Measurements from ENCODE around the gene ERG. TPM values are rescaled to one million over a fixed set of nuclear protein-coding genes. Genes with fewer than 3 reads are reported as not detected.

Gene ERG
- polyA plus RNA-seq, 1 of the 3 experiments (the other 2 are of a cell fraction): not detected

- no peak for TF ChIP-seq REST (IDR thresholded peaks at IDR 0.05; ENCODE audit: low read depth, low read length)
- TF ChIP-seq SMC3 (IDR thresholded peaks at IDR 0.05; ENCODE audit: low read depth, low read length): no peak
- no peak for TF ChIP-seq FOXJ3 (CRISPR knock-in tag; IDR thresholded peaks at IDR 0.05)
- no peak for TF ChIP-seq IRF3 (IDR thresholded peaks at IDR 0.05; ENCODE audit: low read depth, low read length)
- TF ChIP-seq RXRA (IDR thresholded peaks at IDR 0.05; ENCODE audit: borderline replicate concordance, low read depth): no peak
- no peak for TF ChIP-seq FOSL2 (IDR thresholded peaks at IDR 0.05; ENCODE audit: borderline replicate concordance, low read depth)
- no peak for TF ChIP-seq ELF1 (IDR thresholded peaks at IDR 0.05)
- no peak for TF ChIP-seq TCF12 (IDR thresholded peaks at IDR 0.05)
Observed at GRCh38 chr21:38511662-38512243, 13.5 kb upstream of the ERG start (continued).

GRCh38 chr21:38511198-38511597, 12.9 kb upstream of the ERG start:
- H3K9ac ChIP-seq: no peak overlapping the region
- no peak overlapping the region for H3K4me3 ChIP-seq (ENCODE audit: low read depth in 2 of 2, low read length in 1 of 2)
- DNase-seq: no peak
- H3K4me1 ChIP-seq (ENCODE audit: control insufficient read depth in 1 of 2, insufficient read depth in 2 of 2, low read depth in 1 of 2, low read length in 1 of 2): no peaks in the 10 kb centered on the region
- H3K79me2 ChIP-seq (ENCODE audit: insufficient read depth): no peaks in the 10 kb centered on the region; the same call in 1 of the 2 replicates
- H3K9me3 ChIP-seq: peaks cover 8% of the 10 kb centered on the region; the same call in 1 of the 2 replicates
- H3K4me2 ChIP-seq: no peak overlapping the region
- H3K9me2 ChIP-seq: no peaks in the 10 kb centered on the region; the same call in 1 of the 2 replicates
- WGBS (ENCODE audit: low lambda C conversion rate): 88% methylated on average over 1 of the region's 1 CpG
- ChIA-PET CTCF (interaction anchor here (0.7 to 2.0 kb wide), 3 partner anchors 12 to 627 kb away, joined by 3 to 7 read pairs (median 3); no protein-coding TSS in a partner anchor), POLR2A (no interaction called here)
- H3K27me3 ChIP-seq (ENCODE audit: insufficient read depth): no peaks in the 10 kb centered on the region
- no peaks in the 10 kb centered on the region for H4K20me1 ChIP-seq (ENCODE audit: insufficient read depth)
- no peaks in the 10 kb centered on the region for H3K36me3 ChIP-seq (replicated peaks in 1 of 2; ENCODE audit: control insufficient read depth in 1 of 2, insufficient read depth in 2 of 2, low read length in 1 of 2)
- no peak overlapping the region for H2AFZ ChIP-seq (ENCODE audit: low read depth)
- no peaks in the 10 kb centered on the region for H3F3A ChIP-seq (replicated peaks; ENCODE audit: insufficient read depth)
- no peak overlapping the region for H3K27ac ChIP-seq (ENCODE audit: low read depth in 2 of 2, low read length in 1 of 2)
- TF ChIP-seq CTCF (IDR thresholded peaks at IDR 0.05): no peak
- TF ChIP-seq, protein P1, sequence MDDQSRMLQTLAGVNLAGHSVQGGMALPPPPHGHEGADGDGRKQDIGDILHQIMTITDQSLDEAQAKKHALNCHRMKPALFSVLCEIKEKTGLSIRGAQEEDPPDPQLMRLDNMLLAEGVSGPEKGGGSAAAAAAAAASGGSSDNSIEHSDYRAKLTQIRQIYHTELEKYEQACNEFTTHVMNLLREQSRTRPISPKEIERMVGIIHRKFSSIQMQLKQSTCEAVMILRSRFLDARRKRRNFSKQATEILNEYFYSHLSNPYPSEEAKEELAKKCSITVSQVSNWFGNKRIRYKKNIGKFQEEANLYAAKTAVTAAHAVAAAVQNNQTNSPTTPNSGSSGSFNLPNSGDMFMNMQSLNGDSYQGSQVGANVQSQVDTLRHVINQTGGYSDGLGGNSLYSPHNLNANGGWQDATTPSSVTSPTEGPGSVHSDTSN (IDR thresholded peaks at IDR 0.05): no peak
- no peak for TF ChIP-seq NFIC (IDR thresholded peaks at IDR 0.05; ENCODE audit: borderline replicate concordance)
- TF ChIP-seq EZH2phosphoT487 (IDR thresholded peaks at IDR 0.05; ENCODE audit: borderline replicate concordance, low read depth): no peak
- TF ChIP-seq GABPA (IDR thresholded peaks at IDR 0.05; ENCODE audit: low read depth): no peak
- no peak for TF ChIP-seq POLR2AphosphoS5 (IDR thresholded peaks at IDR 0.05; ENCODE audit: low read depth, low read length)
- TF ChIP-seq IRF3 (IDR thresholded peaks at IDR 0.05; ENCODE audit: low read depth, low read length): no peak
- TF ChIP-seq, protein P2, sequence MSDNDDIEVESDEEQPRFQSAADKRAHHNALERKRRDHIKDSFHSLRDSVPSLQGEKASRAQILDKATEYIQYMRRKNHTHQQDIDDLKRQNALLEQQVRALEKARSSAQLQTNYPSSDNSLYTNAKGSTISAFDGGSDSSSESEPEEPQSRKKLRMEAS (IDR thresholded peaks at IDR 0.05; ENCODE audit: low read depth): no peak
- no peak for TF ChIP-seq TCF12 (IDR thresholded peaks at IDR 0.05)
- no peak for TF ChIP-seq USF2 (IDR thresholded peaks at IDR 0.05; ENCODE audit: borderline replicate concordance, low read depth, low read length)
- no peak for TF ChIP-seq ELF1 (IDR thresholded peaks at IDR 0.05)
- no peak for TF ChIP-seq MXI1 (IDR thresholded peaks at IDR 0.05; ENCODE audit: low read depth, low read length)
- TF ChIP-seq, protein P3, sequence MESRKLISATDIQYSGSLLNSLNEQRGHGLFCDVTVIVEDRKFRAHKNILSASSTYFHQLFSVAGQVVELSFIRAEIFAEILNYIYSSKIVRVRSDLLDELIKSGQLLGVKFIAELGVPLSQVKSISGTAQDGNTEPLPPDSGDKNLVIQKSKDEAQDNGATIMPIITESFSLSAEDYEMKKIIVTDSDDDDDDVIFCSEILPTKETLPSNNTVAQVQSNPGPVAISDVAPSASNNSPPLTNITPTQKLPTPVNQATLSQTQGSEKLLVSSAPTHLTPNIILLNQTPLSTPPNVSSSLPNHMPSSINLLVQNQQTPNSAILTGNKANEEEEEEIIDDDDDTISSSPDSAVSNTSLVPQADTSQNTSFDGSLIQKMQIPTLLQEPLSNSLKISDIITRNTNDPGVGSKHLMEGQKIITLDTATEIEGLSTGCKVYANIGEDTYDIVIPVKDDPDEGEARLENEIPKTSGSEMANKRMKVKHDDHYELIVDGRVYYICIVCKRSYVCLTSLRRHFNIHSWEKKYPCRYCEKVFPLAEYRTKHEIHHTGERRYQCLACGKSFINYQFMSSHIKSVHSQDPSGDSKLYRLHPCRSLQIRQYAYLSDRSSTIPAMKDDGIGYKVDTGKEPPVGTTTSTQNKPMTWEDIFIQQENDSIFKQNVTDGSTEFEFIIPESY (IDR thresholded peaks at IDR 0.05; ENCODE audit: borderline replicate concordance, low read depth): no peak
